Activated T-cell treated with anti-CD3 and anti-CD28 coated beads for 4 hours (primary cell): ENCODE measurements around the gene KCNQ1OT1.

Experiments
- DNase-seq: peaks from one replicate; pipeline ENCODE4 v3.0.0-alpha.2; 2020

Gene KCNQ1OT1

DNA sequence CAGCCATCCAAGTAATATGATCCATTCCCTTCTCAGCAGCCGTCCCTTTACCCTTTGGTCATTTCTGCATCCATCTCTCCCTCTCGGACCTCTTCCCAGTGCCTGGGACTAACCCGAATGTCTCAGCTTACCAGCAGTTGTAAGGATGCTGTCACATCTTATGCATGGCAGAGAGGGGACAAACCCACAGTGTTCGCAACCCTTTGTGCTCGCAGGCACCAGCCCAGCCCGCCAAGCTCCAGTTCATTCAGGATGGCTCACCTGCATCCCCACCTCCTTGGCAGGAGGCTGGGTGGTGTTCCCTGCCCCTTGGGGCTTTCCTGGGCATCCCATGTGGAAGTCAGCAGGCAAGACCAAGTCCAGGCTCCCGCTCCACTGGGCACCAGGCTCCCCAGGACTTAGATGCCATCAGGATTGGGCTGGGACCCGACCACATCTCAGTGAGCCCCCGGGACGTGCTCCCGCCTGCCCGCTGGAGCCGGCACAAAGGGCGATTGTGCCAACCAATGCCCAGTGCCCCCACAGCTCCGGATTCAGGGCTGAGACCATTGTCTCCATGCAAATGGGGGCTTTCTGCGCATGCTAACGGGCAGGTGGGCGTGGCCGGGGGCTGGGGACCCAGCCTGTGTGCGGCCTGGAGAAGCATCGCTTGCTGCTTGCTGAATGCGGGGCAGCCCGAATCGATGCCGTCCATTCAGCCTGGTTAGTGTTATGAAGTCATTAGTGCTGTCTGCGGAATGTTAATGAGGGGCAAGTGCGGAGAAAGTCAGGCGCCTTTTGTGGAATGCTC is 108.6 kb downstream of the KCNQ1OT1 start:
- no peak for DNase-seq

DNA sequence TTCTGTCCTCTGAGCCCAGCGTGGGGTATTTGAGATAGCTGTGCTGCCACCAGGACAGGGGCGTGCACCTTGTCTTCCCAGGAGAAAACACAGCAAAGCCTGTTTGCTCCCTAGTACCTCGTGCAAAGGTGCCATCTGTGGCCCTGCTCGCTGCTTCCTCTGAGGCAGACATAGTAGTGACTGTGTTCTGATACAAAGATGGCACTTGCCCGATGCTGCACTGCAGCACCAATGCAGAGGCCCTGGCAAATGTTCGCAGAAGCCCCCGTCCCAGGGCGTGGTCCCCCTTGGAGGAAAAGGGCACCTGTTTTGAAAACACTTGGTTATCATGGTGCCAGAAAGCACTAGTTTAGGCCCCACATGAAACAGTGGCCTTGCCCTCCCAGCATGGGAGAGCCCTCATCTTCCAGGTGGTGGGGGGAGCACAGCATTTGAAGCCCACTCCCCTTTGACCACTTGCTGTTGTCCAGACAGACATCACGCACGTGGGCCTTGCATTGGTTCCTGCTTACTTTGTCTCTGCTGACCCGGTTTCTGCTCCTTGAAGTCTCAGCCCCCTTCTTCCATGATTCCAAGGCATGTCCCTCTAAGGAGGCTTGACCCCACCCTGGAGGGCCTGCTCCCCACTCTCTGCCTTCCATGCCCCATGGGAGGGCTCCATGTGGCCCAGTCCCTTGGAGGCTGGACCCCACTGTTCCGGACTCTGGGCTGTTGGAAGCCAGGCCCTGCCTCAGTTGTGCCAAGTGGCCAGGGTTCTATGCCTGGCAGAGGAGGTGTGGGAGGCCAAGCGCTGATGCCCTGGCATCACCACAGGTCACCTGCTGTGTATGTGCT is 109.4 kb downstream of the KCNQ1OT1 start:
- DNase-seq: no peak

DNA sequence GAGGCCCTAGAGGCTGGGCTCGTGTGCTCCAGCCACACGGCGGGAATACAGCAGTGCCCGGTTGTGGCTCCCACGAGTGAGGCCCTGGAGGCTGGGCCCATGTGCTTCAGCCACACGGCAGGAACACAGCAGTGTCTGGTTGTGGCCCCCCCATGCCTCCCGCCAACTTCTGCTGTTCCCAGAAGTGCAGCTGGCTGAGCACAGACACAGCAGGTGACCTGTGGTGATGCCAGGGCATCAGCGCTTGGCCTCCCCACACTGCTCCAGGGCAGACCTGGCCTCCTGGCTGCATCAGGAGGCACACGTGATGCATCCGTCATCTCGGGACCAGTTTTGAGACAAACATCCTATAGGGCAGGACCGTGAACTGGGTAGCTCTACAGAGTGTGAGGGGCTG is 110.3 kb downstream of the KCNQ1OT1 start:
- no peak for DNase-seq

DNA sequence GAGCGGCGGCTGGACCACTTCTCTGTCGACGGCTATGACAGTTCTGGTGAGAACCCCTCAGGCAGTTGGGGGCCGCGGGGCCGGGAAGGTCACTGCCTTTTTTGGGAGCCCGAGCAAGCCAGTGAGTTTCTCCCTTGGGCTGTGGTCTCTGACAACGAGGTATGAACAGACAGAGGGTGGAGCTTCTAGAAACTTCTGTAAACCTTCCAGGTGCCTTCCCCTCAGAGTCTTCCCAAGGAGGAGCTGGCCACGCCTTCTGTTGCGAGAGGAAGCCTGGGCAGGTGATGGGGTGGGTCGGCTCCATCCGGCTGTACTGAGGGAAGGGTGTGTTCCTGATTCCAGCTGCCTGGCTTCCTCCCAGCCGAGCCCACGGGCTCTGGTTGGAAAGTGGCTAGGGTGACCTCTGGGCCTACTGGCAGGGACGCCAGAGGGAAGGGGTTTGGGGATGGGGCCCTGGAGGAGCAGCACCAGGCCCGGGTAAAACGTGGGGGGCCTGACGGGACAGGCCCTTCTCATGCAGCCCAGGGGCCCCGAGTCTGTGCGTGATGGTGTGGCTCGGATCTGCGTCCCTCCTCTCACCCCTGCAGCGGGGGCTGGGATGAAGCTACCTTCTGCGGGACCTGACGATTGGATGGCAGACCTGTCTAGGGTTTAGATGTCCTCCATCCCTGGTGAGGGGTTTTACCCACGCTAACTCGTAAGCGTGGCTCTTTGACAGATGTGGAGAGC is 110.8 kb downstream of the KCNQ1OT1 start:
- DNase-seq: no peak

DNA sequence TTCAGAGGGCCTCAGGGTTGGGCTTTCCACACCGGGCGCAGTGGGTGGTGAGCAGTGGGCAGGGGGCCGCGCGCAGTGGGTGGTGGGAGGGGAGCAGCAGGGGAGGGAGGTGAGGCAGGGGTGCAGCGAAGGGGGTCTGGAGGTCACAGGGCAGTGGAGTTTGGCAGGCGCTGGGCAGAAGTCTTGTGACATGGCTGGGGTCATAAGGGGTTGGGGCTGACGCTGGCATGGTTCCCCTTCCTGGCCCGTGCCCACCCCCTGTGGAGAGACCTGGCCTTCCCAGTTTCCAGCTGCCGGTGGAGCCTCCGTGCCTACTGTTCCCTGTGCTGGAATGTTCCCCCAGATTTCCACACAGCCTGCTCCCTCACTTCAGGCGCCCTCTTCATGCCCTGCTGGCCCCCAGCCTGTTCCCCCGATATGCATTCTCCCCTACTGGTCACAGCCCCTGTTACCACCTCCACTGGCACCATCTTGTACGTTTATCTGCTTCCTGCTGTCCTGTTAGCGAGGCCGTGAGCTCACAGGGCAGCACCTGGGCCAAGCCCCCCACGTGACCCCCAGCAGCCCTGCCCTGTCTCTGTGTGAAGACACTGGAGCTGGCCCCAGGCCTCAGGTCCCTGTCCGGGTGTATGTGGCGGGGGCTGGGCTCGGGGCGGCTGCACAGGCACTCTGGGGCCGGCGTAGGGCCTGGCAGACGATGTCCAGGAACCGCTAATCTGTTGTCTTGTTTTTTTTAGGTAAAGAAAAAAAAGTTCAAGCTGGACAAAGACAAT is 111.6 kb downstream of the KCNQ1OT1 start:
- no peak for DNase-seq

DNA sequence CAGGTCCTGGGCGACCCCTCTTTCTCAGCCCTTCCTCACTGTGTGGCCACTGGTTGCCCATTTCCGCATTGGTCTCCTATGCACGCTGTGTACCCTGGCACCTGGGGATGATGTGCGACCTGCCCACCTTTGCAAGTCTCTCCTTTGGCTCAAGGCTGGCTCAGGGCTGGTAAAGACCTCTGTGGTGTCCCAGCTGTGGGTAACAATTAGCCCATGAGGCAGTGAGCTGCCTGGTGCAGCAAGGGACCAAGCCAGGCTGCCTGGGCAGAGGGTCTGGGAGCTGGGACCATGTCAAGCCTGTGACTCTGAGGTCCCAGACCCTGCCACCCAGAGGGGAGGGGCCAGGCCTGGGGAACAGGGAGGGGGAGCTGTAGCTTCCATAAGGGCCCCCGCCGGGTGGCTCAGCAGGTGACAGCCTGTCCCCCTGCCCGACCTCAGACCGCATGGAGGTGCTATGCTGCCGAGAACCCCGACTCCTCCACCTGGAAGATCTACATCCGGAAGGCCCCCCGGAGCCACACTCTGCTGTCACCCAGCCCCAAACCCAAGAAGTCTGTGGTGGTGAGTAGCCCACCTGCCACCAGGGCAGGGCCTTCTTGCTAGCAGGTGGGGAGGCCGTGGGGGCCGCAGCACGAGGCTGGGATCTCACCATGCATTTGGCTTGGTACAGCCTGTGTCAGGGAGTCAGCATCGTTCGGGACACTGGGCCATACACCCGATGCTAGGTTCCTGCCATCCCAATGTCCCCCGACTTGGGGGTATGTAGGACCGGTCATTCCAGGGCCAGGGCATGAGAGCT is 112.5 kb downstream of the KCNQ1OT1 start:
- no peak for DNase-seq

DNA sequence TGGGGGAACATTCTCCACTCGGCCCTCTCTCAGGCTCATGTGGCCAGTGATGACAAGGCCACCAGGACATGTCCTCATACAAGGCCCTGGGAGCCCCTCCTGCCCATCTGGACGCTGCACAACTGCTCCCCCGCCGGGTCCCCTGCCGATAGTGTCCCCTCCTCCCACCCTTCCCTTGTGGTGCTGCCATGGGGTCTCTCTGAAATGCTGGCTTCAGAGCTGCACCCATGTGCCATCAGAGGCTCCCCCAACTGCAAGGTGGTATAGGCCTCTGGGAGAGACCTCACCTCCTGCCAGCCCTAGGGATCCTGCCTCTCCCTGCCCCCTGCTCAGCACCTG is 113.0 kb downstream of the KCNQ1OT1 start:
- no peak for DNase-seq

DNA sequence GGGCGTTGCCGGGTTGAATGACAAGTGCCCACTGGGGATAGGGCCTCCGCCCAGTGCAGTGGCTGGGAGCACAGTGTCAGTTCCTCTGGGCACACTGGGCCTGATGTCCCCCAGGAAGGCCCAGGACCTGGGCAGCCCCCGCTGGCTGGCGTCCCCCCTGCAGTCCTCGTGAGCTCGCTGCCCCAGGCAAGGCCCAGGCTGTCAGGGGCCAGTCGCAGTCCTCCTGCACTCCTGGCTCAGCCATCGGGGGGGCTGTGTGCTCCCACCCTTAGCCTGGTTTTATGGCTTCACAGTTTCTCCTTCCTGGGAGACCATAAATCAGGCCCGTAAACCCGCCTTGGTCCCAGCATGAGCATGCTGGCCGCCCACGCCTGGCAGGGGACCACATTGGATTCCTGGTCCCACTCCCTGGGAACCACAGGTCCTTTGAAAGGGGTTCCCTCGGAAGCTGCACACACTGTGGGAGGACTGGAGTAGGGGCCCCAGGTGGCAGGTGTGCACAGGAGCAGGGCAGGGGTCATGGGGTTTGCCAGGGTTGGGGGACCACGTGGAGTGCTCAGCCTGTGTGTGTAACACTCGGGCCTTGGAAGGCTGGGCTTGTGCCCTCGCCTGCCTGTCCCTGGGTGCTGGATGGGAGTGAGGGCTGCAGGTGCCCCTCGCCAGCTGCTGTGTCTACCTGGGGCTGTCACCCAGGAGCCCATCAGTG is 113.6 kb downstream of the KCNQ1OT1 start:
- no peak for DNase-seq

DNA sequence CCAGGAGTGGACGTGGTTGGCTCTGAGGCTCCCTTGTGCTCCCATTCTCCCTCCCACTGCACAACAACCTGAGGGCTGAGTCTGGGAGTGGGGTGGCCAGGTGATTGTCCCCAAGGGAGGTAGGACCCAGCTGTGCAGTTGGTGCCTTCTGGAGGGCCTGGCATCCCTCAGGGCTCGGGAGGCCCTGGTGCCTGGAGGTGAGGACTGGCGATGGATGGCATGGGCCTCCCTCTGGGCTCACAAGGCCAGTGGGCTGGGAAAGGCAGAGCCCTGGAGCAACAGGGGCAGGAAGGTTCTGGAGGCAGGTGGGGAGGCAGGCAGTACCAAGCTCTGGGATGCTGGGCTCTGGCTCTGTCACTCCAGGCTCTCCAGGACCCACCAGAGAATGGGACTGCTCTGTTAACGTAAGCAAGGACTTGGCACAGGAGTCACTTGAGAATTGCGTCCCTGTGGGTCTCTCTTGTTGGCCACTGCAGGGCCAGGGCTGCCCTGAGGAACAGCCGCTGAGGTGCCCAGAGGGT is 114.2 kb downstream of the KCNQ1OT1 start:
- no peak for DNase-seq

DNA sequence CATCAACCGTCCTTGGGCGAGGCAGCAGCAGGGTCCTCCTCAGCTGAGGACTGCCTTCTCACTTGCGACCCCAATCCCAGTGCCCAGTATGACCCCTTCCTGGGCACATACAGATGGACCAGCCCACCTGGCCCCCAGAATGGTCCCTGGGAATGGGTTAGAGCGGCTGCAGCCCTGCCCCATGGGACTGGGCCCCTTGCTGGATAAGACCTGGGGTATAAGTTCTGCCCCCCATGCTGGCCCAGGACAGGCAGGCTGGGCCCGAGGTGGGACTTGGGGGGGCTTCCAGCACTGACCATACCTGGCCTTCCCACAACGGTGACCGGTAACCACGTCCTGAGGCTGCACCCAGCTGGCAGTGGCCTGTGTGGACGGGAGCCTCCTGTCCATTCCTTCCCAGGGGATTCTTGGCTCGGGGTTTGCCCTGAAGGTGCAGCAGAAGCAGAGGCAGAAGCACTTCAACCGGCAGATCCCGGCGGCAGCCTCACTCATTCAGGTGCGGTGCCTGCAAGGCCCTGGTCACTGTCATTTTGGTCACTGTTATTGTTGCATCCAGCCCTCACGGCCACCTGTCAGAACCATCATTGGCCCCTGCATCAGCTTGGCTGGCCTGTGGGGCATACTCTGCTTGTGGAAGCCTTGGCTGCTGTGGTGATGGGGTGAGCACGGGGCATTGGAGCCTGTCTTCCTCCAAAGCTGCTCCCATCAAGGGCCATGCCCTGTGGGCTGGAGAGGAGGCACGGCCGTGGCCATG is 114.8 kb downstream of the KCNQ1OT1 start:
- DNase-seq: no peak

DNA sequence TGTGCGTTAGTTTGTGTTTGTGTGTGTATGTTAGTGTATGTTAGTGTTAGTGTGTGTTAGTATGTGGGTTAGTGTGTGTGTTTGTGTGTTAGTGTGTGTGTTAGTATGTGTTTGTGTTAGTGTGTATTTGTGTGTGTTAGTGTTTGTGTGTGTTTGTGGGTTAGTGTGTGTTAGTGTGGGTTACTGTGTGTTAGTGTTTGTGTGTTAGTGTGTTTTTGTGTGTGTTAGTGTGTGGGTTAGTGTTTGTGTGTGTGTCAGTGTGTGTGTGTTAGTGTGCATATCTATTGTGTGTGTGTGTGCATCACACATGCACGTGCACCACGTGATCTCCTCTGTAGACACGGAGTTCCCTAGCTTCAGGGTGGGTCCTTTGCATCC is 115.4 kb downstream of the KCNQ1OT1 start:
- no peak for DNase-seq

DNA sequence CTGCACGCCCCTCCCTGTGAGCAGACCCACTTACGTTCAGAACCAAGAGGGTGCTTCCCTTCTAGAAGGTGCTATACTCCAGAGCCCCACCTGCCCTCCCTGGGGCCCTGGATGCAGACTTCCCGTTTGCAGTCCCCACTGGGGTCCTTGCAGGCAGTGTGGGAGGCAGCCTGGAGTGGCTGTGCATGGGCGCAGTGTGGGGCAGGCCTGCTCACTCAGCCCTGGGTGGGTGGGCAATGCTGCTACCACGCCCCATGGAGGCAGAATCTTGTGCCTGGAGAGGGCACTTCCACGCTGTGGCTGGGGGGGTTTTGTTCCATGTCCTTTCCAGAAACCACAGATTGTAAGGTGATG is 116.2 kb downstream of the KCNQ1OT1 start:
- no peak for DNase-seq

DNA sequence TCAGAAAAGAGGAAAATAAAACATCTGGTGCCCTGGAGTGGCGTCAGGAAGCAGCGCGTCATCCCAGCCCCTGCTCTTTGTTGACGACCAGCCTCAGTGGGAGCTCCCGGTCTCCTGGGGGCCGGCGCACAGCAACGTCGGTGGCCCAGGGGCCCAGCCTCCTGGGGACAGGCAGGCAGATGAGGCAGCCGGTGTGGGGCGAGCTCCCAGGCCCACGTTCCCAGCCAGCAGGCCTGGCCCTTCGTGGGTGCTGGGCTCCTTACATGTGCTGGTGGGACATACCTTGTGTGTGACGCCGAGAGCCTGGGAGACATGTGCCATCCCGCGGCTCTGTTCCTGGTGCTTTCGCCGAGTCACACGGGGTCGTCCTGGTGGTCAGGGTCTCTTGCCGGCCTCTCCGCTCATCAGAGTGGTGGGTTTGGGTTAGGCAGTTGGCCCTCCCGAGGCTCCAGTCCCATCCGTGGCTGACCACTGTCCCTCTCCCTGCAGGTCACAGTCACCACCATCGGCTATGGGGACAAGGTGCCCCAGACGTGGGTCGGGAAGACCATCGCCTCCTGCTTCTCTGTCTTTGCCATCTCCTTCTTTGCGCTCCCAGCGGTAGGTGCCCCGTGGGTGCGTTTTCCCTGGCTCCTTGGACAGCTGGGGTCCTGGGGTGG is 116.7 kb downstream of the KCNQ1OT1 start:
- DNase-seq: no peak

DNA sequence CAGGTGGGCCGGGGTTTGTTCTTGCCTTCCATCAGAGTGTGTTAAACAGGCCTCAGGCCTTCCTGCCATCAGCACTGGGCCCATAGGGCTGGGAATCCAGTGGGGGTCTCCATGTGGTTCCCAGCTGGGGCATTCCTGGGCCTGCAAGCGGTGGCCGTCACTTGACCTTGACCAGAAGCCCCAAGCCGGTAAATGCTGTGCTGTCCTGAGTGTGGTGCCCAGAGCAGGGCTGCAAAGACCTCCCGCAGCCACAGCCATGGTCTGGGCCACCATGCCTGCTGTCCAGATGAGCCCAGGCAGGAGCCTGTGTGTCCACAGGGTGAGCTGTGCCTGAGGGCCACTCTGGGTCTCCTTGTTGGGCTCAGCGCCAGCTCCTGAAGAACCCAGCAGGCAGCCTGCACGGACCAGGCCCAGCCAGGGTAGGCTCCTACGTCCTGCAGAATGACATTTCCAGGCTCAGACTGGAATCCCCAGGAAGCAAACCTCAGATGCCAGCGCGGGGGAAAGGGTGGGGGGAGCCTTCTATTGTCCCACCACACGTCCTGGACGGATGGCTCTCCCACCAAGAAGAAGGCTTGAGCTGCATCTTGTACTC is 117.3 kb downstream of the KCNQ1OT1 start:
- DNase-seq: no peak

DNA sequence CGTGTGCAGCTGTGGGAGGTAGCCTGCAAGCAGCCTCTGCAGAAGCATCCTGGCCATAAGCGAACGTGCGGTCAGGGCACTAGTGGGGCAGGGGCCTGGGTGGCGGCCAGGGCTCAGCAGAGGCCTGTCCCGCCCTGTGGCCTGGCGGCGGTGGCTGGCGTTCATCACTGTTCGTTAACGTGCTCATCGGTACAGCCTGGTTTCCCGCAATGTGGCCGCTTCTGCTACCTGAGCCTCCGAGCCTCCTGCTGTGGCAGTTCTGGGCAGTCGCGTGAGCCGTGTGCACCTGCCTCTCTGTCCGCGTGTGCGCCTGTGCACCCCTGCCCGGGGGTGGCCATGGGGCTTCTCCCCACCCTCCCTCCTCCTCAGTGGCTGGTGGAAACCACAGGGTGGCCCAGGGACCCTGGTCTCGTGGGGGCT is 117.9 kb downstream of the KCNQ1OT1 start:
- DNase-seq: no peak

DNA sequence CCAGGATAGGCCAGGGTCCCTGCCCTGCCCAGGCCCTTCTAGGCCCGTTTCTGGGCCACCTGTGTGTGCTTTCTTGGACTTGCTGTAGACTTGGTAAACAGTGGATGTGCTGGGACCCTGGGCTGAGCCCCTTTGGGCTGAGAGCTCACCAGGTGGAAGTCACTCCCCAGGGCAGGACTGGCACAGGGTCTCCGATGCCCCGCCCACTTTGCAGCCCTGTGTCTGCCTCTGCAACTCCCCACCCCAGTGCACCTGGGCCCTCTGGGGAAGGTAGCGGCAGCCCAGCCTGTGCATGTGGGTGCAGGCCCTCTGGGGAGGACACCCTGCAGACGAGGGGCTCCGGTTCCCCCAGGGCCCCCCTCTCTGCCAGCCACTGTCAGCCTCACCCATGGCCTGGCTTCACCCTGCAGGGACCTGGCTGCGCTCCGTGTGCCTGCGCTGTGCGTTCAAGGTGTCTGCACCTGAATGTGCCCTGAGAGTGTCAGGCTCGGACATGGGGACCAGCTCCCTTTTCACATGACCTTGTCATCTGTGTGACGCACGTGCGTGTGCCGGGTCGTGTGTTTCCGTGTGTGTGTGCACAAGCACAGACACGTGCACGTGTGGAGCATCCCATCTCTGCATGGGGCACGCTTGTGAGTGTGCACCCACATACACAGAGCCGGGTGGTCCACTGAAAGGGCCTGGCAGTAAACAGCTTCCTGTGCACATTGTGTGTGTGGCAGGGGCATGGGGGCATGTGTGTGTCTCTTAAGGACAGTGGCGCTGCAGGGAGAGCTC is 118.5 kb downstream of the KCNQ1OT1 start:
- DNase-seq: no peak

DNA sequence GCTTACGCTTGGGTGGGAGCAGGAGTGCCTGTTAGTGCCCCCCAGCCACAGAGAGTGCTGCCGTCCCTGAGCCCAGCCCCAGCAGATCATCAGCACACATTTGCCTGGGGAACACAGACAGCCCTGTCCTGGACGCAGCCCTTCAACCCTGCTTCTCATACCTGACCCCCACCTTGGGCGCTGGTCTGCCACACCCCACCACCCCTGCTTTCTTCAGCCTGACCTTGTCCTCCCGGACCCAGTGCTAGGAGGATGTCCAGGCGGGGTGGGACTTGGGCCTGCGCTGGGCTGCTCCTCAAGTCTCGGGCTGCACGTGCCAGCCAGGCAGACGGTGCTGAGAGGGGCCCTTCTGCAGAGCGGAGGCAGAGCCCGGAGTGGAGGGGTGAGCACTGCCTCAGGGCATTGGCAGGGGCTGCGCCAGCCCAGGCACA is 119.2 kb downstream of the KCNQ1OT1 start:
- DNase-seq: no peak

DNA sequence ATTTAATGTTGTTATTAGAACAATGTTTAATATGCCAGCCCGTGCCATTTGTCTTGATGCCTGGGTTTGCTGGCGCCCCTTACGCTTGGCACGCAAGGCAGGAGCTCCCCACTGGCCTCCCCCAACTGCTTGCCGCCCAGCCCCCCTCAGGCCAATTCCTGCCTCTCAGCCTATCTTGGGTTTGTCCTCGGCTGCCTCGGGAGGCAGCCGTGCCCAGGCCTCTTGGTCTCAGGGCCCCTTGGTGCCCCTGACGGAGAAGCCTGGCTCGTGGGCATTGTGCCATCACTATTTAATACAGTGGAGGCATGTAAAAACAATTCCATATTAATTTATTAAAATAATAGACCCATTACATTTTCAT is 119.8 kb downstream of the KCNQ1OT1 start:
- DNase-seq: no peak
